Astrocyte (in vitro differentiated cells and primary cell): ENCODE results near the gene AUTS2. TPM values are rescaled to one million over a fixed set of nuclear protein-coding genes. Genes with fewer than 3 reads are reported as not detected.
"Not testable (repeated sequence)": the region's sequence is repeated elsewhere in the genome, so short reads cannot be mapped to it uniquely, and the experiment has no call there.

ENCODE experiments used
- DNase-seq: peaks from one replicate; pipeline ENCODE4 v3.0.0-alpha.2; 2010; ENCODE audit warnings: low read depth
- FAIRE-seq: peaks from 2 replicates; lab custom pipeline; 2011; peaks lifted over from hg19 to GRCh38; lab: Jason Lieb, UNC
- H2AFZ ChIP-seq: 2 replicates; pipeline ENCODE4 v1.6.0; 2012; ENCODE audit warnings: low read depth, low read length, inconsistent platforms
- H3K27ac ChIP-seq: 2 replicates; pipeline ENCODE4 v1.5.1; 2011; ENCODE audit warnings: low read depth, low read length, inconsistent platforms
- H3K27me3 ChIP-seq: 2 replicates; pipeline ENCODE4 v1.6.0; 2011; ENCODE audit warnings: low read length, inconsistent platforms; ENCODE audit not compliant: insufficient read depth
- H3K36me3 ChIP-seq: 2 replicates; pipeline ENCODE4 v1.5.1; 2011; ENCODE audit warnings: low read length, inconsistent platforms; ENCODE audit not compliant: insufficient read depth
- H3K4me1 ChIP-seq: 2 replicates; pipeline ENCODE4 v1.5.1; 2011; ENCODE audit warnings: low read length, inconsistent platforms; ENCODE audit not compliant: insufficient read depth
- H3K4me2 ChIP-seq: 2 replicates; pipeline ENCODE4 v1.6.0; 2012; ENCODE audit warnings: low read length, inconsistent platforms
- H3K4me3 ChIP-seq: 2 replicates; pipeline ENCODE4 v1.5.1; 2011; ENCODE audit warnings: low read depth, mild to moderate bottlenecking, low read length, inconsistent platforms; ENCODE audit not compliant: insufficient read depth
- H3K79me2 ChIP-seq: 2 replicates; pipeline ENCODE4 v1.6.0; 2012; ENCODE audit warnings: mild to moderate bottlenecking, low read length, inconsistent platforms; ENCODE audit not compliant: insufficient read depth
- H3K9ac ChIP-seq: 2 replicates; pipeline ENCODE4 v1.6.0; 2012; ENCODE audit warnings: mild to moderate bottlenecking, low read length, inconsistent platforms
- H3K9me3 ChIP-seq: 2 replicates; pipeline ENCODE4 v1.5.1; 2012; ENCODE audit warnings: low read depth, mild to moderate bottlenecking, low read length, inconsistent platforms; ENCODE audit not compliant: insufficient read depth
- H4K20me1 ChIP-seq: 2 replicates; pipeline ENCODE4 v1.6.0; 2012; ENCODE audit warnings: low read length, inconsistent platforms; ENCODE audit not compliant: insufficient read depth
- H3K27ac Mint-ChIP-seq: one replicate; pipeline ENCODE4 v1.8.0; 2021; ENCODE audit warnings: mild to moderate bottlenecking, mixed read lengths; ENCODE audit not compliant: unreplicated experiment
- H3K27me3 Mint-ChIP-seq: one replicate; pipeline ENCODE4 v1.8.0; 2021; ENCODE audit warnings: low read depth, mixed read lengths; ENCODE audit not compliant: unreplicated experiment
- H3K36me3 Mint-ChIP-seq: one replicate; pipeline ENCODE4 v1.8.0; 2021; ENCODE audit warnings: low read depth, mixed read lengths; ENCODE audit not compliant: unreplicated experiment
- H3K4me1 Mint-ChIP-seq: one replicate; pipeline ENCODE4 v1.8.0; 2021; ENCODE audit warnings: low read depth, mixed read lengths; ENCODE audit not compliant: unreplicated experiment
- H3K4me3 Mint-ChIP-seq: one replicate; pipeline ENCODE4 v1.8.0; 2021; ENCODE audit warnings: mild to moderate bottlenecking, moderate library complexity, mixed read lengths; ENCODE audit not compliant: unreplicated experiment
- H3K9me3 Mint-ChIP-seq: one replicate; pipeline ENCODE4 v1.8.0; 2021; ENCODE audit warnings: mild to moderate bottlenecking, mixed read lengths; ENCODE audit not compliant: unreplicated experiment
- CTCF ChIP-seq: IDR thresholded peaks from 2 replicates; pipeline ENCODE4 v1.5.1; 2011; ENCODE audit warnings: low read depth, mild to moderate bottlenecking, inconsistent platforms, low read length, moderate library complexity; ENCODE audit not compliant: insufficient read depth
- EZH2 ChIP-seq: IDR thresholded peaks from 2 replicates; pipeline ENCODE4 v1.6.1; 2012; ENCODE audit warnings: mild to moderate bottlenecking, low read length, inconsistent platforms; ENCODE audit not compliant: insufficient read depth
- total RNA-seq: library from RNA; stranded (reverse); gene quantifications from 2 replicates; pipeline ENCODE4 v1.2.1, GENCODE V29; 2021

Gene AUTS2
- total RNA-seq, 1 donor from 2014 or later, result 73.2 TPM

- Mint-ChIP-seq H3K4me1 (no peaks in the 10 kb centered on the region), H3K4me3 (no peak overlapping the region), H3K27me3 (no peaks in the 10 kb centered on the region), H3K27ac (no peak overlapping the region), H3K9me3 (no peaks in the 10 kb centered on the region), H3K36me3 (no peaks in the 10 kb centered on the region)
- no peaks in the 10 kb centered on the region for H4K20me1 ChIP-seq
- DNase-seq (no peak), FAIRE-seq (no peak)
- H3K27ac ChIP-seq, result no peak overlapping the region
- H3K27me3 ChIP-seq, result no peaks in the 10 kb centered on the region
- no peak overlapping the region for H3K4me2 ChIP-seq
- no peaks in the 10 kb centered on the region for H3K4me1 ChIP-seq
- H3K4me3 ChIP-seq, result no peak overlapping the region
- TF ChIP-seq EZH2 (no peak), CTCF (no peak)
- H2AFZ ChIP-seq, result no peak overlapping the region
- no peaks in the 10 kb centered on the region for H3K9me3 ChIP-seq
- H3K9ac ChIP-seq, result no peak overlapping the region
- H3K36me3 ChIP-seq, result no peaks in the 10 kb centered on the region
- no peaks in the 10 kb centered on the region for H3K79me2 ChIP-seq
Measured at GRCh38 chr7:70810558-70811139, 1212.4 kb downstream of the AUTS2 start.

- no peaks in the 10 kb centered on the region for H3K79me2 ChIP-seq
- H3K9ac ChIP-seq, result no peak overlapping the region
- H3K36me3 ChIP-seq, result no peaks in the 10 kb centered on the region
- FAIRE-seq (no peak), DNase-seq (no peak)
- H3K4me2 ChIP-seq, result no peak overlapping the region
- Mint-ChIP-seq H3K9me3 (peaks cover 4% of the 10 kb centered on the region), H3K36me3 (no peaks in the 10 kb centered on the region), H3K27me3 (no peaks in the 10 kb centered on the region), H3K4me1 (no peaks in the 10 kb centered on the region), H3K27ac (no peak overlapping the region), H3K4me3 (no peak overlapping the region)
- H3K4me1 ChIP-seq, result no peaks in the 10 kb centered on the region
- no peaks in the 10 kb centered on the region for H3K27me3 ChIP-seq
- H3K4me3 ChIP-seq, result no peak overlapping the region
- no peaks in the 10 kb centered on the region for H4K20me1 ChIP-seq
- H3K27ac ChIP-seq, result no peak overlapping the region
- no peak for TF ChIP-seq EZH2
- TF ChIP-seq CTCF, result peak; percentile 27
- peaks cover 3% of the 10 kb centered on the region for H3K9me3 ChIP-seq
- no peak overlapping the region for H2AFZ ChIP-seq
Measured at GRCh38 chr7:70812511-70812910, 1214.2 kb downstream of the AUTS2 start.

GRCh38 chr7:70822490-70822889 is 1224.2 kb downstream of the AUTS2 start:
- not testable (repeated sequence) for H3K36me3 Mint-ChIP-seq, H3K4me2 ChIP-seq, H2AFZ ChIP-seq, H3K36me3 ChIP-seq, H4K20me1 ChIP-seq, H3K27me3 Mint-ChIP-seq, H3K9me3 Mint-ChIP-seq, H3K9ac ChIP-seq, DNase-seq, H3K4me3 ChIP-seq, H3K27ac Mint-ChIP-seq, H3K4me3 Mint-ChIP-seq, H3K79me2 ChIP-seq, H3K27me3 ChIP-seq, H3K27ac ChIP-seq, H3K4me1 ChIP-seq, H3K4me1 Mint-ChIP-seq, H3K9me3 ChIP-seq, FAIRE-seq
